Measurements from ENCODE around the gene RNF114. TPM values are rescaled to one million over a fixed set of nuclear protein-coding genes. Genes with fewer than 3 reads are reported as not detected.
"Not testable (repeated sequence)": the region's sequence is repeated elsewhere in the genome, so short reads cannot be mapped to it uniquely, and the experiment has no call there.

Gene RNF114
- total RNA-seq, 1 experiment from 2014 or later: 90.0 TPM

GRCh38 chr20:49951151-49951550 is 15.0 kb downstream of the RNF114 start:
- Histone ChIP-seq H3K27me3 (replicated peaks; ENCODE audit: insufficient read depth, low read depth, low read length, poor library complexity) (no peaks in the 10 kb centered on the region), H3K27ac (ENCODE audit: low read depth, low read length, poor library complexity, severe bottlenecking) (no peak overlapping the region), H3K9me3 (ENCODE audit: low read depth, low read length, poor library complexity, severe bottlenecking) (no peaks in the 10 kb centered on the region), H3K4me1 (ENCODE audit: insufficient read depth, low read length, poor library complexity, severe bottlenecking) (no peaks in the 10 kb centered on the region), H3K36me3 (ENCODE audit: insufficient read depth, low read length, poor library complexity, severe bottlenecking) (peaks cover 74% of the 10 kb centered on the region), H3K4me3 (ENCODE audit: low read depth, low read length, poor library complexity, severe bottlenecking) (no peak overlapping the region)
- DNase-seq (ENCODE audit: low spot score): no peak
- no peak for TF ChIP-seq EZH2 (IDR thresholded peaks at IDR 0.05; ENCODE audit: borderline replicate concordance, low read depth, low read length, poor library complexity, severe bottlenecking)
- TF ChIP-seq, protein P1, sequence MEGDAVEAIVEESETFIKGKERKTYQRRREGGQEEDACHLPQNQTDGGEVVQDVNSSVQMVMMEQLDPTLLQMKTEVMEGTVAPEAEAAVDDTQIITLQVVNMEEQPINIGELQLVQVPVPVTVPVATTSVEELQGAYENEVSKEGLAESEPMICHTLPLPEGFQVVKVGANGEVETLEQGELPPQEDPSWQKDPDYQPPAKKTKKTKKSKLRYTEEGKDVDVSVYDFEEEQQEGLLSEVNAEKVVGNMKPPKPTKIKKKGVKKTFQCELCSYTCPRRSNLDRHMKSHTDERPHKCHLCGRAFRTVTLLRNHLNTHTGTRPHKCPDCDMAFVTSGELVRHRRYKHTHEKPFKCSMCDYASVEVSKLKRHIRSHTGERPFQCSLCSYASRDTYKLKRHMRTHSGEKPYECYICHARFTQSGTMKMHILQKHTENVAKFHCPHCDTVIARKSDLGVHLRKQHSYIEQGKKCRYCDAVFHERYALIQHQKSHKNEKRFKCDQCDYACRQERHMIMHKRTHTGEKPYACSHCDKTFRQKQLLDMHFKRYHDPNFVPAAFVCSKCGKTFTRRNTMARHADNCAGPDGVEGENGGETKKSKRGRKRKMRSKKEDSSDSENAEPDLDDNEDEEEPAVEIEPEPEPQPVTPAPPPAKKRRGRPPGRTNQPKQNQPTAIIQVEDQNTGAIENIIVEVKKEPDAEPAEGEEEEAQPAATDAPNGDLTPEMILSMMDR (conservative IDR thresholded peaks at IDR 0.05; ENCODE audit: low read depth, low read length): no peak
- no TSS peak for BruUV-seq (replicated peaks)
- POLR2A ChIA-PET (ENCODE audit: low non-redundant PET): no interaction called here
- intact Hi-C loops (cut with micrococcal nuclease; ENCODE audit: unreplicated experiment): no loop called here
- CTCF ChIA-PET: no interaction called here

GRCh38 chr20:49955167-49955566 is 19.0 kb downstream of the RNF114 start:
- no peak overlapping the region for H3K4me3 ChIP-seq (ENCODE audit: low read depth, low read length, poor library complexity, severe bottlenecking)
- H3K27ac ChIP-seq (ENCODE audit: low read depth, low read length, poor library complexity, severe bottlenecking): no peak overlapping the region
- ChIA-PET CTCF (no interaction called here), POLR2A (ENCODE audit: low non-redundant PET) (no interaction called here)
- no TSS peak for BruUV-seq (replicated peaks)
- no peak for TF ChIP-seq EZH2 (IDR thresholded peaks at IDR 0.05; ENCODE audit: borderline replicate concordance, low read depth, low read length, poor library complexity, severe bottlenecking)
- DNase-seq (ENCODE audit: low spot score): no peak
- H3K36me3 ChIP-seq (ENCODE audit: insufficient read depth, low read length, poor library complexity, severe bottlenecking): peaks cover 49% of the 10 kb centered on the region
- no peaks in the 10 kb centered on the region for H3K9me3 ChIP-seq (ENCODE audit: low read depth, low read length, poor library complexity, severe bottlenecking)
- intact Hi-C loops (cut with micrococcal nuclease; ENCODE audit: unreplicated experiment): no loop called here
- no peaks in the 10 kb centered on the region for H3K4me1 ChIP-seq (ENCODE audit: insufficient read depth, low read length, poor library complexity, severe bottlenecking)
- H3K27me3 ChIP-seq (replicated peaks; ENCODE audit: insufficient read depth, low read depth, low read length, poor library complexity): no peaks in the 10 kb centered on the region

GRCh38 chr20:49955830-49956396 is 19.7 kb downstream of the RNF114 start:
- H3K4me3 ChIP-seq (ENCODE audit: low read depth, low read length, poor library complexity, severe bottlenecking); H3K4me1 ChIP-seq (ENCODE audit: insufficient read depth, low read length, poor library complexity, severe bottlenecking); POLR2A ChIA-PET (ENCODE audit: low non-redundant PET); CTCF ChIA-PET; H3K27ac ChIP-seq (ENCODE audit: low read depth, low read length, poor library complexity, severe bottlenecking); intact Hi-C loops (cut with micrococcal nuclease; ENCODE audit: unreplicated experiment); H3K9me3 ChIP-seq (ENCODE audit: low read depth, low read length, poor library complexity, severe bottlenecking); DNase-seq (ENCODE audit: low spot score); BruUV-seq (replicated peaks); H3K27me3 ChIP-seq (replicated peaks; ENCODE audit: insufficient read depth, low read depth, low read length, poor library complexity): not testable (repeated sequence)
- peaks cover 42% of the 10 kb centered on the region for H3K36me3 ChIP-seq (ENCODE audit: insufficient read depth, low read length, poor library complexity, severe bottlenecking)

DNA sequence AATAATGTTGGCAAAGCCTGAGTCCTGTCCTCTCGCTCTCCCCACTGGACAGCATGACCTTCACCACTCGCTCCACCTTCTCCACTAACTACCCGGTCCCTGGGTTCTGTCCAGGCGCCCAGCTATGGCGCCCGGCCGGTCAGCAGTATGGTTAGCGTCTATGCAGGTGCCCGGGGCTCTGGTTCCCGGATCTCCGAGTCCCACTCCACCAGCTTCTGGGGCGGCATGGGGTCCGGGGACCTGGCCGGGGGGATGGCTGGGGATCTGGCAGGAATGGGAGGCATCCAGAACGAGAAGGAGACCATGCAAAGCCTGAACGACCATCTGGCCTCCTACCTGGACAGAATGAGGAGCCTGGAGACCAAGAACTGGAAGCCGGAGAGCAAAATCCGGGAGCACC is 20.5 kb downstream of the RNF114 start:
- BruUV-seq (replicated peaks): no TSS peak
- Histone ChIP-seq H3K4me1 (ENCODE audit: insufficient read depth, low read length, poor library complexity, severe bottlenecking) (no peaks in the 10 kb centered on the region), H3K27ac (ENCODE audit: low read depth, low read length, poor library complexity, severe bottlenecking) (no peak overlapping the region), H3K27me3 (replicated peaks; ENCODE audit: insufficient read depth, low read depth, low read length, poor library complexity) (no peaks in the 10 kb centered on the region), H3K9me3 (ENCODE audit: low read depth, low read length, poor library complexity, severe bottlenecking) (no peaks in the 10 kb centered on the region), H3K36me3 (ENCODE audit: insufficient read depth, low read length, poor library complexity, severe bottlenecking) (peaks cover 37% of the 10 kb centered on the region), H3K4me3 (ENCODE audit: low read depth, low read length, poor library complexity, severe bottlenecking) (no peak overlapping the region)
- no peak for TF ChIP-seq EZH2 (IDR thresholded peaks at IDR 0.05; ENCODE audit: borderline replicate concordance, low read depth, low read length, poor library complexity, severe bottlenecking)
- TF ChIP-seq, protein P1 (conservative IDR thresholded peaks at IDR 0.05; ENCODE audit: low read depth, low read length): no peak
- POLR2A ChIA-PET (ENCODE audit: low non-redundant PET): no interaction called here
- intact Hi-C loops (cut with micrococcal nuclease; ENCODE audit: unreplicated experiment): no loop called here
- no peak for DNase-seq (ENCODE audit: low spot score)
- CTCF ChIA-PET: no interaction called here

DNA sequence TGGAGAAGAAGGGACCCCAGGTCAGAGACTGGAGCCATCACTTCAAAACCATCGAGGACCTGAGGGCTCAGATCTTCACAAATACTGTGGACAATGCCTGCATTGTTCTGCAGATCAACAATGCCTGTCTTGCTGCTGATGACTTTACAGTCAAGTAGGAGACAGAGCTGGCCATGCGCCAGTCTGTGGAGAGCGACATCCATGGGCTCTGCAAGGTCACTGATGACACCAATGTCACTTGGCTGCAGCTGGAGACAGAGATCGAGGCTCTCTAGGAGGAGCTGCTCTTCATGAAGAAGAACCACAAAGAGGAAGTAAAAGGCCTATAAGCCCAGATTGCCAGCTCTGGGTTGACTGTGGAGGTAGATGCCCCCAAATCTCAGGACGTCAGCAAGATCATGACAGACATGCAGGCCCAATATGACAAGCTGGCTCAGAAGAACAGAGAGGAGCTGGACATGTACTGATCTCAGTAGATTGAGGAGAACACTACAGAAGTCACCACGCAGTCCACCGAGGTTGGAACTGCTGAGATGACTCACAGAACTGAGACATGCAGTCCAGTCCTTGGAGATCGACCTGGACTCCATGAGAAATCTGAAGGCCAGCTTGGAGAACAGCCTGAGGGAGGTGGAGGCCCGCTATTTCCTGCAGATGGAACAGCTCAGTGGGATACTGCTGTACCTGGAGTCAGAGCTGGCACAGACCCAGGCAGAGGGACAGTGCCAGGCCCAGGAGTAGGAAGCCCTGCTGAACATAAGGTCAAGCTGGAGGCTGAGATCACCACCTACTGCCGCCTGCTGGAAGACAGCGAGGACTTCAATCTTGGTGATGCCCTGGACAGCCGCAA is 21.1 kb downstream of the RNF114 start:
- H3K36me3 ChIP-seq (ENCODE audit: insufficient read depth, low read length, poor library complexity, severe bottlenecking): peaks cover 30% of the 10 kb centered on the region
- H3K27me3 ChIP-seq (replicated peaks; ENCODE audit: insufficient read depth, low read depth, low read length, poor library complexity); BruUV-seq (replicated peaks); CTCF ChIA-PET; DNase-seq (ENCODE audit: low spot score); H3K4me3 ChIP-seq (ENCODE audit: low read depth, low read length, poor library complexity, severe bottlenecking); H3K9me3 ChIP-seq (ENCODE audit: low read depth, low read length, poor library complexity, severe bottlenecking); H3K4me1 ChIP-seq (ENCODE audit: insufficient read depth, low read length, poor library complexity, severe bottlenecking); POLR2A ChIA-PET (ENCODE audit: low non-redundant PET); H3K27ac ChIP-seq (ENCODE audit: low read depth, low read length, poor library complexity, severe bottlenecking); intact Hi-C loops (cut with micrococcal nuclease; ENCODE audit: unreplicated experiment): not testable (repeated sequence)
